Naive thymus-derived CD8-positive, alpha-beta T cell (primary cell): Measurements from ENCODE around the gene GPR35. TPM values are rescaled to one million over a fixed set of nuclear protein-coding genes. Genes with fewer than 3 reads are reported as not detected.

Source experiments
- polyA plus RNA-seq, 3 donors: library from polyadenylated mRNA; unstranded; fragments of 300-500 nt; fragmentation: Illumina TruSeq; gene quantifications; one replicate each; pipeline ENCODE4 v1.2.3, GENCODE V29; 2021
- total RNA-seq, 8 experiments: library from RNA in 2 of 8; stranded (reverse) in 2 of 8; gene quantifications; one replicate each; pipeline ENCODE4 v1.2.3 and lab custom pipeline; 2021 to 2026

Gene GPR35
- total and polyA plus RNA-seq, 5 experiments from 2014 or later = 1.3 to 9.8 (median 1.7) TPM

Other genes with a start within 250 kb of the GPR35 start
- 1 to 10 TPM in 1 of 2 experiments, under 1 TPM in 1; 0.99 to 1.2 TPM for gene GPC1, start 189.8 kb upstream of the GPR35 start, total RNA-seq
- gene GPC1, start 189.8 kb upstream of the GPR35 start, polyA plus RNA-seq = under 1 TPM; 0.09 to 0.49 (median 0.31) TPM
- 10 to 100 TPM; 69.1 to 69.7 TPM for gene ANKMY1, start 67.5 kb upstream of the GPR35 start, total RNA-seq
- 10 to 100 TPM in 2 of 3 donors, 1 to 10 TPM in 1; 9.1 to 16.8 (median 10.3) TPM for gene ANKMY1, start 67.5 kb upstream of the GPR35 start, polyA plus RNA-seq
- 10 to 100 TPM; 23.2 to 24.0 TPM for gene DUSP28, start 65.1 kb upstream of the GPR35 start, total RNA-seq
- 10 to 100 TPM; 18.8 to 23.9 (median 22.9) TPM for gene DUSP28, start 65.1 kb upstream of the GPR35 start, polyA plus RNA-seq
- gene RNPEPL1, start 57.0 kb upstream of the GPR35 start, total RNA-seq = 100 to 1,000 TPM; 121 to 123 TPM
- 10 to 100 TPM; 17.8 to 67.0 (median 39.8) TPM for gene RNPEPL1, start 57.0 kb upstream of the GPR35 start, polyA plus RNA-seq
- 10 to 100 TPM; 91.1 to 93.2 TPM for gene CAPN10, start 38.7 kb upstream of the GPR35 start, total RNA-seq
- 10 to 100 TPM in 1 of 3 donors, 1 to 10 TPM in 2; 6.7 to 21.4 (median 9.8) TPM for gene CAPN10, start 38.7 kb upstream of the GPR35 start, polyA plus RNA-seq
- not detected for gene AQP12B, start 57.4 kb downstream of the GPR35 start, total RNA-seq
- not detected for gene AQP12B, start 57.4 kb downstream of the GPR35 start, polyA plus RNA-seq
- gene AQP12A, start 66.4 kb downstream of the GPR35 start, total RNA-seq = not detected
- gene AQP12A, start 66.4 kb downstream of the GPR35 start, polyA plus RNA-seq = not detected
- not detected for gene KIF1A, start 194.7 kb downstream of the GPR35 start, total RNA-seq
- under 1 TPM in 1 of 3 donors, not detected in 2; 0.10 TPM for gene KIF1A, start 194.7 kb downstream of the GPR35 start, polyA plus RNA-seq
- not detected for gene AGXT, start 243.3 kb downstream of the GPR35 start, total RNA-seq
- not detected for gene AGXT, start 243.3 kb downstream of the GPR35 start, polyA plus RNA-seq